Spinal cord (tissue), 10 donors: ENCODE results near the gene CLEC2A. TPM values are rescaled to one million over a fixed set of nuclear protein-coding genes. Genes with fewer than 3 reads are reported as not detected.
A peak's percentile ranks its signal among the peaks of the same experiment; 100 is the strongest.
"Not testable (repeated sequence)": the region's sequence is repeated elsewhere in the genome, so short reads cannot be mapped to it uniquely, and the experiment has no call there.

Source experiments
- DNase-seq, 6 donors: peaks; one replicate each; pipeline versions ENCODE4 v3.0.0 to v3.0.0-alpha.2; 2013 to 2015; ENCODE audit warnings: low spot score in 6 of 6, low read depth in 4 of 6
- H3K27ac ChIP-seq: one replicate; pipeline ENCODE4 v1.5.1; 2013; ENCODE audit warnings: low read depth, low read length, control low read depth
- H3K27me3 ChIP-seq: one replicate; pipeline ENCODE4 v1.6.1; 2013; ENCODE audit warnings: low read length; ENCODE audit not compliant: control insufficient read depth, insufficient read depth
- H3K36me3 ChIP-seq: one replicate; pipeline ENCODE4 v1.6.1; 2013; ENCODE audit warnings: low read length; ENCODE audit not compliant: control insufficient read depth, insufficient read depth
- H3K4me1 ChIP-seq: one replicate; pipeline ENCODE4 v1.6.1; 2013; ENCODE audit warnings: low read length; ENCODE audit not compliant: control insufficient read depth, insufficient read depth
- H3K4me3 ChIP-seq: one replicate; pipeline ENCODE4 v1.5.1; 2013; ENCODE audit warnings: low read depth, low read length, control low read depth
- H3K9me3 ChIP-seq: one replicate; pipeline ENCODE4 v1.6.1; 2013; ENCODE audit warnings: low read length; ENCODE audit not compliant: control insufficient read depth, insufficient read depth
- WGBS: methylation state at CpG from one replicate; pipeline ENCODE4 v1.1.5; 2013; ENCODE audit warnings: missing lambda C conversion rate; ENCODE audit not compliant: insufficient coverage; 5-methylcytosine and 5-hydroxymethylcytosine counted together
- polyA plus RNA-seq, 2 donors: library from polyadenylated mRNA; unstranded; fragments of 120-200 nt; gene quantifications; one replicate each; pipeline ENCODE4 v1.2.1, GENCODE V29; 2013; ENCODE audit not compliant: insufficient read length in 2 of 2
- total RNA-seq, 2 donors: library from RNA; depleted of rRNA in 1 of 2; stranded (reverse); fragments of 120-200 nt in 1 of 2; fragments of >200 nt in 1 of 2; gene quantifications; one replicate each; pipeline versions ENCODE4 v1.2.3 to v1.2.4, GENCODE V29; 2013 to 2014
- donor health status: healthy.

Gene CLEC2A
- total and polyA plus RNA-seq, 4 donors = 0.17 TPM; not detected in 3

- no peaks in the 10 kb centered on the region for H3K27me3 ChIP-seq
- no peaks in the 10 kb centered on the region for H3K4me1 ChIP-seq
- H3K9me3 ChIP-seq = no peaks in the 10 kb centered on the region
- DNase-seq = no peak
- no CpG with 5 or more reads among the region's 2 CpGs for WGBS
- H3K27ac ChIP-seq = no peak overlapping the region
- no peaks in the 10 kb centered on the region for H3K36me3 ChIP-seq
- no peak overlapping the region for H3K4me3 ChIP-seq
Observed at GRCh38 chr12:9899209-9899608, 33.0 kb downstream of the CLEC2A start.

GRCh38 chr12:9897535-9897934, 34.6 kb downstream of the CLEC2A start:
- no peak for DNase-seq
- no peak overlapping the region for H3K27ac ChIP-seq
- 87% methylated on average over 3 of the region's 6 CpGs for WGBS
- H3K4me3 ChIP-seq = no peak overlapping the region
- no peaks in the 10 kb centered on the region for H3K4me1 ChIP-seq
- no peaks in the 10 kb centered on the region for H3K9me3 ChIP-seq
- no peaks in the 10 kb centered on the region for H3K36me3 ChIP-seq
- no peaks in the 10 kb centered on the region for H3K27me3 ChIP-seq

GRCh38 chr12:9895215-9895971, 36.8 kb downstream of the CLEC2A start:
- no peaks in the 10 kb centered on the region for H3K4me1 ChIP-seq
- 76% methylated on average over 3 of the region's 6 CpGs for WGBS

GRCh38 chr12:9888665-9889273, 43.4 kb downstream of the CLEC2A start:
- Histone ChIP-seq H3K9me3 (no peaks in the 10 kb centered on the region), H3K27ac (no peak overlapping the region), H3K27me3 (no peaks in the 10 kb centered on the region), H3K4me1 (no peaks in the 10 kb centered on the region), H3K36me3 (no peaks in the 10 kb centered on the region), H3K4me3 (no peak overlapping the region)
- DNase-seq = no peak
- WGBS = 83% methylated on average over 1 of the region's 4 CpGs

More at GRCh38 chr12:9895215-9895971, 36.8 kb downstream of the CLEC2A start:
- Histone ChIP-seq H3K4me3 (no peak overlapping the region), H3K9me3 (no peaks in the 10 kb centered on the region), H3K27ac (no peak overlapping the region), H3K36me3 (no peaks in the 10 kb centered on the region), H3K27me3 (no peaks in the 10 kb centered on the region)
- no peak for DNase-seq

- Histone ChIP-seq H3K36me3 (no peaks in the 10 kb centered on the region), H3K4me1 (no peaks in the 10 kb centered on the region), H3K4me3 (no peak overlapping the region), H3K9me3 (no peaks in the 10 kb centered on the region), H3K27me3 (no peaks in the 10 kb centered on the region), H3K27ac (no peak overlapping the region)
- DNase-seq = peak in 1 of 6 donors; percentile 10
Observed at GRCh38 chr12:9883175-9883574, 49.0 kb downstream of the CLEC2A start.

- no peak for DNase-seq
- Histone ChIP-seq H3K36me3 (no peaks in the 10 kb centered on the region), H3K27ac (no peak overlapping the region), H3K9me3 (no peaks in the 10 kb centered on the region), H3K27me3 (no peaks in the 10 kb centered on the region), H3K4me1 (no peaks in the 10 kb centered on the region), H3K4me3 (no peak overlapping the region)
- no CpG with 5 or more reads among the region's 5 CpGs for WGBS
Observed at GRCh38 chr12:9881988-9882387, 50.2 kb downstream of the CLEC2A start.

- Histone ChIP-seq H3K4me1 (no peaks in the 10 kb centered on the region), H3K27me3 (no peaks in the 10 kb centered on the region), H3K9me3 (no peaks in the 10 kb centered on the region), H3K36me3 (no peaks in the 10 kb centered on the region), H3K4me3 (no peak within 1 kb of the TSS), H3K27ac (no peak within 1 kb of the TSS)
- WGBS = no CpG with 5 or more reads among the region's 3 CpGs
- DNase-seq = no peak
Observed at GRCh38 chr12:9881246-9881645, 50.9 kb downstream of the CLEC2A start, which contains the start of gene KLRF2. Gene KLRF2 (plus strand): TSS chr12:9881489. CDS start chr12:9881596, 107 bp downstream.

- no peak overlapping the region for H3K4me3 ChIP-seq
- H3K27me3 ChIP-seq = no peaks in the 10 kb centered on the region
- H3K36me3 ChIP-seq = no peaks in the 10 kb centered on the region
- DNase-seq = no peak
- 83% methylated on average over 3 of the region's 4 CpGs for WGBS
- no peaks in the 10 kb centered on the region for H3K9me3 ChIP-seq
- no peak overlapping the region for H3K27ac ChIP-seq
- no peaks in the 10 kb centered on the region for H3K4me1 ChIP-seq
Observed at GRCh38 chr12:9880532-9881078, 51.6 kb downstream of the CLEC2A start.

- not testable (repeated sequence) for H3K27ac ChIP-seq, H3K27me3 ChIP-seq, H3K4me3 ChIP-seq, H3K9me3 ChIP-seq, H3K36me3 ChIP-seq, DNase-seq, H3K4me1 ChIP-seq
- 97% methylated on average over 26 of the region's 26 CpGs for WGBS
Observed at GRCh38 chr12:9876120-9876519, 56.0 kb downstream of the CLEC2A start.

GRCh38 chr12:9872742-9873141, 59.4 kb downstream of the CLEC2A start:
- Histone ChIP-seq H3K36me3 (no peaks in the 10 kb centered on the region), H3K9me3 (no peaks in the 10 kb centered on the region), H3K27me3 (no peaks in the 10 kb centered on the region), H3K27ac (peak overlapping the region; percentile 57), H3K4me3 (no peak overlapping the region), H3K4me1 (no peaks in the 10 kb centered on the region)
- WGBS = 74% methylated on average over 9 of the region's 11 CpGs
- DNase-seq = peak in 1 of 6 donors; percentile 9
